K562 (cell line): Measurements from ENCODE around the gene SPRR2A. TPM values are rescaled to one million over a fixed set of nuclear protein-coding genes. Genes with fewer than 3 reads are reported as not detected.

Experiments
- ATAC-seq: fragments of 200-7000 bp; cut with Tn5 transposase; 3 replicates; pipeline ENCODE4 v1.9.1; 2020; ENCODE audit warnings: moderate library complexity
- BruUV-seq: library from RNA; stranded (reverse); fragments of 400-500 nt; replicated peaks from 2 replicates; lab custom pipeline; 2021; lab: Mats Ljungman, UMichigan
- CTCF ChIA-PET: fragments of 300-600 bp; formaldehyde crosslinking; extraction: SDS; loops from one replicate; lab custom pipeline; 2021; ENCODE audit warnings: low intra/inter-chr PET ratio; lab: Yijun Ruan, JAX
- POLR2A ChIA-PET: fragments of 300-600, 350-650 bp; sonication (Branson Sonifier 250); formaldehyde crosslinking; extraction: SDS; loops from one replicate; lab custom pipeline; 2021; ENCODE audit warnings: antibody characterized with exemption, inconsistent platforms; lab: Yijun Ruan, JAX
- DNase-seq, 4 experiments: peaks; one replicate each; pipeline versions ENCODE4 v3.0.0 to v3.0.0-alpha.2; 2011 to 2018; ENCODE audit warnings: low spot score in 3 of 4, mixed read lengths in 3 of 4; ENCODE audit errors: extremely low read depth in 1 of 4
- FAIRE-seq: peaks from 2 replicates; lab custom pipeline; 2011; peaks lifted over from hg19 to GRCh38; lab: Jason Lieb, UNC
- H2AFZ ChIP-seq: 2 replicates; pipeline ENCODE4 v1.6.0; 2011; ENCODE audit warnings: low read depth, low read length, control low read depth, inconsistent platforms
- H3K27ac ChIP-seq: fragments of 200-600 bp; 3 replicates; pipeline ENCODE4 v1.8.0; 2011; ENCODE audit warnings: low read depth, mild to moderate bottlenecking, control low read depth, inconsistent platforms, low read length, moderate library complexity, mixed read lengths; ENCODE audit errors: extremely low read depth
- H3K27me3 ChIP-seq, 2 experiments: fragments of 300-600 bp in 1 of 2; 2 replicates in 1 of 2; 3 replicates in 1 of 2; pipeline versions ENCODE4 v1.6.0 to v1.8.0; 2011; ENCODE audit warnings: inconsistent platforms in 2 of 2, low read length in 2 of 2, mild to moderate bottlenecking in 1 of 2, mixed read lengths in 1 of 2, moderate library complexity in 1 of 2; ENCODE audit not compliant: control insufficient read depth in 2 of 2, insufficient read depth in 2 of 2
- H3K36me3 ChIP-seq: fragments of 300-600 bp; 3 replicates; pipeline ENCODE4 v1.8.0; 2011; ENCODE audit warnings: mild to moderate bottlenecking, low read length, inconsistent platforms; ENCODE audit not compliant: control insufficient read depth, insufficient read depth
- H3K4me1 ChIP-seq, 2 experiments: fragments of 200-600 bp in 1 of 2; replicated peaks in 1 of 2; 2 replicates in 1 of 2; 3 replicates in 1 of 2; pipeline versions ENCODE4 v1.5.1 to v1.8.0; 2011; ENCODE audit warnings: inconsistent platforms in 2 of 2, low read length in 2 of 2, mild to moderate bottlenecking in 1 of 2, mixed read lengths in 1 of 2, moderate library complexity in 1 of 2; ENCODE audit not compliant: control insufficient read depth in 2 of 2, insufficient read depth in 2 of 2
- H3K4me2 ChIP-seq: 2 replicates; pipeline ENCODE4 v1.6.1; 2011; ENCODE audit warnings: low read length, control low read depth, inconsistent platforms, mixed read lengths; ENCODE audit not compliant: insufficient read depth
- H3K4me3 ChIP-seq: fragments of 200-600 bp; sonication (generic), shearing (Covaris generic); 2 replicates; pipeline ENCODE4 v1.5.1; 2016; ENCODE audit warnings: control low read depth, inconsistent platforms
- H3K79me2 ChIP-seq: fragments of 200-600 bp; 3 replicates; pipeline ENCODE4 v1.8.0; 2011; ENCODE audit warnings: low read length, inconsistent platforms; ENCODE audit not compliant: control insufficient read depth, insufficient read depth
- H3K9ac ChIP-seq, 2 experiments: 2 replicates each; pipeline versions ENCODE4 v1.6.0 to v1.6.1; 2011; ENCODE audit warnings: low read depth in 2 of 2, low read length in 2 of 2, control low read depth in 1 of 2, inconsistent platforms in 1 of 2, mild to moderate bottlenecking in 1 of 2, mixed read lengths in 1 of 2; ENCODE audit not compliant: insufficient read depth in 1 of 2
- H3K9me1 ChIP-seq: one replicate; pipeline ENCODE4 v1.6.0; 2011; ENCODE audit warnings: inconsistent platforms, mild to moderate bottlenecking, low read length, moderate library complexity; ENCODE audit not compliant: control insufficient read depth, insufficient read depth
- H3K9me3 ChIP-seq: replicated peaks from 2 replicates; pipeline ENCODE4 v1.5.1; 2011; ENCODE audit warnings: low read depth, low read length, inconsistent platforms; ENCODE audit not compliant: control insufficient read depth, insufficient read depth
- H4K20me1 ChIP-seq: replicated peaks from 2 replicates; pipeline ENCODE4 v1.6.1; 2011; ENCODE audit warnings: low read length, inconsistent platforms, mixed read lengths; ENCODE audit not compliant: control insufficient read depth, insufficient read depth
- ARID1B ChIP-seq: fragments of 450-650 bp; IDR thresholded peaks from 2 replicates; pipeline ENCODE4 v1.6.1; 2016; ENCODE audit warnings: antibody characterized with exemption, mild to moderate bottlenecking, inconsistent platforms
- ARNT ChIP-seq, 2 experiments: fragments of 450-650 bp; IDR thresholded peaks; 2 replicates each; pipeline ENCODE4 v1.6.1; 2016; ENCODE audit warnings: mild to moderate bottlenecking in 1 of 2
- CBFA2T3 ChIP-seq: fragments of 450-650 bp; IDR thresholded peaks from 2 replicates; pipeline ENCODE4 v1.6.1; 2017
- DPF2 ChIP-seq: fragments of 450-650 bp; IDR thresholded peaks from 2 replicates; pipeline ENCODE4 v1.6.1; 2016
- EHMT2 ChIP-seq: fragments of 450-650 bp; IDR thresholded peaks from 2 replicates; pipeline ENCODE4 v1.6.1; 2018; ENCODE audit warnings: antibody characterized with exemption
- EWSR1 ChIP-seq: fragments of 450-650 bp; IDR thresholded peaks from 2 replicates; pipeline ENCODE4 v1.6.1; 2018; ENCODE audit warnings: borderline replicate concordance, mild to moderate bottlenecking, low read depth, moderate library complexity; ENCODE audit not compliant: partially characterized antibody
- KDM1A ChIP-seq, 2 experiments: fragments of 450-650 bp; IDR thresholded peaks; 2 replicates each; pipeline ENCODE4 v1.6.1; 2016; ENCODE audit warnings: mild to moderate bottlenecking in 2 of 2
- NFIC ChIP-seq: fragments of 450-650 bp; IDR thresholded peaks from 2 replicates; pipeline ENCODE4 v1.6.1; 2017; ENCODE audit warnings: mild to moderate bottlenecking, inconsistent platforms
- RCOR1 ChIP-seq, 2 experiments: IDR thresholded peaks; 2 replicates each; pipeline ENCODE4 v1.6.1; 2012; ENCODE audit warnings: low read depth in 2 of 2, low read length in 2 of 2, borderline replicate concordance in 1 of 2, improper control_type of control experiment in 1 of 2
- ZNF324 ChIP-seq: fragments of 250-450 bp; sonication (Bioruptor Pico); IDR thresholded peaks from 2 replicates; pipeline ENCODE4 v1.4.0; 2020; ENCODE audit warnings: mild to moderate bottlenecking
- WGBS: fragments of 100-300 bp; shearing (Covaris generic); methylation state at CpG from one replicate; pipeline ENCODE4 v1.1.6; 2016; ENCODE audit warnings: low coverage, mixed read lengths; ENCODE audit not compliant: insufficient coverage; ENCODE audit errors: missing lambda C conversion rate; 5-methylcytosine and 5-hydroxymethylcytosine counted together
- in situ Hi-C: fragments of 300-500 bp; cut with MboI; formaldehyde crosslinking; loops from 4 replicates; pipeline ENCODE4 v1.15.0; 2018; ENCODE audit warnings: inconsistent platforms, mixed read lengths
- intact Hi-C: fragments of 100-400 bp; cut with micrococcal nuclease; formaldehyde crosslinking; loops from 2 replicates; pipeline ENCODE4 v1.14.2; 2022
- polyA plus RNA-seq, 8 experiments: library from polyadenylated mRNA; depleted of rRNA in 4 of 8; stranded (reverse) in 5 of 8; unstranded in 3 of 8; fragments of >200 nt; fragmentation: Nextera tagmentation in 2 of 8; fragmentation: Illumina TruSeq in 1 of 8; extraction: Ambion mirVana in 2 of 8; extraction: Trizol in 1 of 8; gene quantifications; 2 replicates each; pipeline versions ENCODE4 v1.2.1 to v1.2.3, GENCODE V29; 2011 to 2014; ENCODE audit warnings: inconsistent platforms in 1 of 8, missing spikeins in 1 of 8
- total RNA-seq, 7 experiments: library from RNA; depleted of rRNA in 6 of 7; stranded (reverse); fragments of >200 nt in 6 of 7; fragmentation: Illumina TruSeq in 2 of 7; extraction: Trizol in 2 of 7; gene quantifications; 2 replicates each; pipeline versions ENCODE4 v1.2.1 to v1.2.3, GENCODE V29; 2011 to 2021; ENCODE audit warnings: low replicate concordance in 1 of 7
- TF ChIP-seq, protein P1 (sequence below), 2 experiments: fragments of 450-650 bp; formaldehyde crosslinking in 1 of 2; IDR thresholded peaks; 2 replicates each; pipeline versions ENCODE4 v1.4.0 to v1.6.1; 2014 to 2020; ENCODE audit warnings: mild to moderate bottlenecking in 2 of 2, borderline replicate concordance in 1 of 2, low read depth in 1 of 2

Gene SPRR2A
- total and polyA plus RNA-seq, 9 of the 15 experiments (the other 6 are each of a cell fraction or from before 2014, with no cell fraction given) = 0.17 TPM; not detected in 8

DNA sequence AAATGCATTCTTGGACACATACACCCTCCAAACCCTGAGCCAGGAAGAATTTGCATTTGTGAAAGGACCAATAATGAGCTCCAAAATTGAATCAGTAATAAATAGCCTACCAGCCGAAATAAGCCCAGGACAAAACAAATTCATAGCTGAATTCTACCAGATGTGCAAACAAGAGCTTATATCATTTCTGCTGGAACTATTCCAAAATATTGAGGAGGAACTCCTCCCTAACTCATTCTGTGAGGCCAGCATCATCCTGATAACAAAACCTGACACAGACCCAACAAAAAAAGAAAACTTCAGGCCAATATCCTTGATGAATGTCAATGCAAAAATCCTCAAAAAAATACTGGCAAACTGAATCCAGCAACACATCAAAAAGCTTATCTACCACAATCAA lies 30.3 kb upstream of the SPRR2A start:
- in situ Hi-C loops = no loop called here
- intact Hi-C loops = no loop called here

More for the DNA sequence above, 30.3 kb upstream of the SPRR2A start:
- Histone ChIP-seq H3K27ac (no peak overlapping the region), H3K4me2 (no peak overlapping the region), H4K20me1 (no peaks in the 10 kb centered on the region), H3K27me3 (no peaks in the 10 kb centered on the region), H3K4me1 (peaks cover 0 to 4% of the 10 kb centered on the region in 2 experiments; a peak in 2 of 5 replicates), H3K79me2 (no peaks in the 10 kb centered on the region), H2AFZ (no peak overlapping the region), H3K9me1 (no peaks in the 10 kb centered on the region), H3K9me3 (no peaks in the 10 kb centered on the region), H3K36me3 (no peaks in the 10 kb centered on the region), H3K9ac (no peak overlapping the region), H3K4me3 (no peak overlapping the region)
- ATAC-seq = peak; percentile 37; the same call in 2 of the 3 replicates
- FAIRE-seq = peak; percentile 73
- POLR2A ChIA-PET = interaction anchor here (1.0 kb wide), 2 partner anchors 11 to 29 kb away, joined by 3 read pairs; no protein-coding TSS in a partner anchor
- peak in 1 of 4 experiments; percentile 24 for DNase-seq
- CTCF ChIA-PET = no interaction called here
- 0% methylated on average over 1 of the region's 1 CpG for WGBS
- no peak for TF ChIP-seq EWSR1
- TF ChIP-seq ARID1B = peak; percentile 57
- peak; percentile 78 for TF ChIP-seq ZNF324
- TF ChIP-seq, protein P1, sequence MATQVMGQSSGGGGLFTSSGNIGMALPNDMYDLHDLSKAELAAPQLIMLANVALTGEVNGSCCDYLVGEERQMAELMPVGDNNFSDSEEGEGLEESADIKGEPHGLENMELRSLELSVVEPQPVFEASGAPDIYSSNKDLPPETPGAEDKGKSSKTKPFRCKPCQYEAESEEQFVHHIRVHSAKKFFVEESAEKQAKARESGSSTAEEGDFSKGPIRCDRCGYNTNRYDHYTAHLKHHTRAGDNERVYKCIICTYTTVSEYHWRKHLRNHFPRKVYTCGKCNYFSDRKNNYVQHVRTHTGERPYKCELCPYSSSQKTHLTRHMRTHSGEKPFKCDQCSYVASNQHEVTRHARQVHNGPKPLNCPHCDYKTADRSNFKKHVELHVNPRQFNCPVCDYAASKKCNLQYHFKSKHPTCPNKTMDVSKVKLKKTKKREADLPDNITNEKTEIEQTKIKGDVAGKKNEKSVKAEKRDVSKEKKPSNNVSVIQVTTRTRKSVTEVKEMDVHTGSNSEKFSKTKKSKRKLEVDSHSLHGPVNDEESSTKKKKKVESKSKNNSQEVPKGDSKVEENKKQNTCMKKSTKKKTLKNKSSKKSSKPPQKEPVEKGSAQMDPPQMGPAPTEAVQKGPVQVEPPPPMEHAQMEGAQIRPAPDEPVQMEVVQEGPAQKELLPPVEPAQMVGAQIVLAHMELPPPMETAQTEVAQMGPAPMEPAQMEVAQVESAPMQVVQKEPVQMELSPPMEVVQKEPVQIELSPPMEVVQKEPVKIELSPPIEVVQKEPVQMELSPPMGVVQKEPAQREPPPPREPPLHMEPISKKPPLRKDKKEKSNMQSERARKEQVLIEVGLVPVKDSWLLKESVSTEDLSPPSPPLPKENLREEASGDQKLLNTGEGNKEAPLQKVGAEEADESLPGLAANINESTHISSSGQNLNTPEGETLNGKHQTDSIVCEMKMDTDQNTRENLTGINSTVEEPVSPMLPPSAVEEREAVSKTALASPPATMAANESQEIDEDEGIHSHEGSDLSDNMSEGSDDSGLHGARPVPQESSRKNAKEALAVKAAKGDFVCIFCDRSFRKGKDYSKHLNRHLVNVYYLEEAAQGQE (IDR thresholded peaks at IDR 0.05; ENCODE audit: borderline replicate concordance) = no peak
- TF ChIP-seq, protein P1 (CRISPR knock-in tag; IDR thresholded peaks at IDR 0.05; ENCODE audit: low read depth) = no peak
- TF ChIP-seq KDM1A (IDR thresholded peaks at IDR 0.05) = peak; percentile 45 to 47; a peak in 3 of 4 replicates
- peak; percentile 89 for TF ChIP-seq NFIC
- TF ChIP-seq RCOR1 (IDR thresholded peaks at IDR 0.05; ENCODE audit: borderline replicate concordance in 1 of 2, low read depth in 2 of 2, low read length in 2 of 2) = 0 out of 4 replicates have a peak, but pooled peaks of 1 of the 2 experiments have one; percentile 11
- peak; percentile 43; the same call in 1 of the 2 replicates for TF ChIP-seq DPF2
- no peak for TF ChIP-seq ARNT (IDR thresholded peaks at IDR 0.05)
- peak; percentile 48 for TF ChIP-seq CBFA2T3
- TF ChIP-seq EHMT2 = peak; percentile 36; the same call in 1 of the 2 replicates
- TF ChIP-seq, all 486 proteins: peak for 8
- BruUV-seq = no TSS peak
